ENCODE measurements around the gene UBR2. TPM values are rescaled to one million over a fixed set of nuclear protein-coding genes. Genes with fewer than 3 reads are reported as not detected.

The UBR2 gene
- total and polyA plus RNA-seq, 2 of the 13 experiments (the other 11 are each of a cell fraction or from before 2014, with no cell fraction given), result 17.6 to 29.3 TPM

DNA sequence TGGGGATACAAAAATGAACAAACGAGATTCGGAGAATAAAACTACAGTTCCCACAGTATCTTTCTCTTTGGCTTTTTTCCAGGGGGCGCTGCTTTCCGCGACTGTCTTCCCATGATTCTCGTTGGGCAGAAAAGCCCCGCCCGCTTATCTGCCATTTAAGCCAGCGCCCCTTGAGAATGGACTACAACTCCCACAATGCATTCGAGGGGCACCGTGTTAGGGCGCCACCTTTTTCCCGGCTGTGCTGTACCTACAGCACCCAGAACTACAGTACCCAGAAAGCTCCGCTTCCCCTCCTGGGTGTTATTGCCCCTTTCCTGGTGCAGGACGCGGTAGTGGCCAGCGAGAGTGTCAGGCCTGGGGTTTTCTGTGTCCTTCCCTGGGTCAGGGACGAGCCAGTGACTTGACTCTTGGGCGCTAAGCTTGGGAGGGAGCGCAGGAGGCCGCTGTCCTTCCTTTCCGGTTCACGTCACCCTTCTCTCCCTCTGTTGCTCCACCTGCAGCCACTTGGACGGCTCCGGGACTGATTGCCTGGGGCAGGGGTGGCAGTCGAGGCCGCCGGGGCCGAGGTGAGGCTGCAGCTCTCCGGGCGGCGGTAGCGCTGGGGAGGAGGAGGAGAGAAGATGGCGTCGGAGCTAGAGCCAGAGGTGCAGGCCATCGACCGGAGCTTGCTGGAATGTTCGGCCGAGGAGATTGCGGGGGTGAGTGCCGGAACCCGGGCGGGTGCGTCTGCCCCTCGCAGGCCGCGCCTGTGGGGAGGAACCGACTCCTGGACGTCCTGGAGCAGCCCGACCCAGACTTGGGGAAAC is at the start of gene UBR2 (continued):
- TF ChIP-seq CENPX (CRISPR knock-in tag; IDR thresholded peaks at IDR 0.05) (no peak), NR2F1 (CRISPR knock-in tag; IDR thresholded peaks at IDR 0.05) (peak in 1 of 2 experiments; percentile 29; a peak in 1 of 4 replicates), JARID2 (CRISPR knock-in tag; IDR thresholded peaks at IDR 0.05; ENCODE audit: insufficient replicate concordance) (peak; percentile 79), ZNF629 (CRISPR knock-in tag; conservative IDR thresholded peaks at IDR 0.05) (no peak), MAFF (IDR thresholded peaks at IDR 0.05; ENCODE audit: low read depth, low read length) (no peak; the same call in 1 of the 2 replicates), HNRNPLL (IDR thresholded peaks at IDR 0.05; ENCODE audit: low read depth, low read length, poor library complexity, severe bottlenecking) (peak; percentile 81), EEA1 (CRISPR knock-in tag; IDR thresholded peaks at IDR 0.05; ENCODE audit: borderline replicate concordance) (0 out of 2 replicates have a peak, but pooled peaks have one; percentile 81), ZNF432 (CRISPR knock-in tag; IDR thresholded peaks at IDR 0.05; ENCODE audit: borderline replicate concordance) (no peak), ZBTB3 (CRISPR knock-in tag; IDR thresholded peaks at IDR 0.05; ENCODE audit: borderline replicate concordance, low read depth) (peak; percentile 74; the same call in 1 of the 2 replicates), SMAD9 (CRISPR knock-in tag; IDR thresholded peaks at IDR 0.05) (peak; percentile 67; the same call in 1 of the 2 replicates), SKI (IDR thresholded peaks at IDR 0.05; ENCODE audit: partially characterized antibody) (no peak)
- TF ChIP-seq, protein P1, sequence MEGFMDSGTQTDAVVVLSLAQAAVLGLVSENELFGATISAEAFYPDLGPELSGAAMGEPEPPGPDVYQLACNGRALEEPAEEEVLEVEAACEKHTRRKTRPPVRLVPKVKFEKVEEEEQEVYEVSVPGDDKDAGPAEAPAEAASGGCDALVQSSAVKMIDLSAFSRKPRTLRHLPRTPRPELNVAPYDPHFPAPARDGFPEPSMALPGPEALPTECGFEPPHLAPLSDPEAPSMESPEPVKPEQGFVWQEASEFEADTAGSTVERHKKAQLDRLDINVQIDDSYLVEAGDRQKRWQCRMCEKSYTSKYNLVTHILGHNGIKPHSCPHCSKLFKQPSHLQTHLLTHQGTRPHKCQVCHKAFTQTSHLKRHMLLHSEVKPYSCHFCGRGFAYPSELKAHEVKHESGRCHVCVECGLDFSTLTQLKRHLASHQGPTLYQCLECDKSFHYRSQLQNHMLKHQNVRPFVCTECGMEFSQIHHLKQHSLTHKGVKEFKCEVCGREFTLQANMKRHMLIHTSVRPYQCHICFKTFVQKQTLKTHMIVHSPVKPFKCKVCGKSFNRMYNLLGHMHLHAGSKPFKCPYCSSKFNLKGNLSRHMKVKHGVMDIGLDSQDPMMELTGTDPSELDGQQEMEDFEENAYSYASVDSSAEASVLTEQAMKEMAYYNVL (CRISPR knock-in tag; IDR thresholded peaks at IDR 0.05; ENCODE audit: borderline replicate concordance), result peak; percentile 88
- TF ChIP-seq, protein P2, sequence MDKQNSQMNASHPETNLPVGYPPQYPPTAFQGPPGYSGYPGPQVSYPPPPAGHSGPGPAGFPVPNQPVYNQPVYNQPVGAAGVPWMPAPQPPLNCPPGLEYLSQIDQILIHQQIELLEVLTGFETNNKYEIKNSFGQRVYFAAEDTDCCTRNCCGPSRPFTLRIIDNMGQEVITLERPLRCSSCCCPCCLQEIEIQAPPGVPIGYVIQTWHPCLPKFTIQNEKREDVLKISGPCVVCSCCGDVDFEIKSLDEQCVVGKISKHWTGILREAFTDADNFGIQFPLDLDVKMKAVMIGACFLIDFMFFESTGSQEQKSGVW (CRISPR knock-in tag; IDR thresholded peaks at IDR 0.05; ENCODE audit: borderline replicate concordance), result no peak
- TF ChIP-seq, protein P3, sequence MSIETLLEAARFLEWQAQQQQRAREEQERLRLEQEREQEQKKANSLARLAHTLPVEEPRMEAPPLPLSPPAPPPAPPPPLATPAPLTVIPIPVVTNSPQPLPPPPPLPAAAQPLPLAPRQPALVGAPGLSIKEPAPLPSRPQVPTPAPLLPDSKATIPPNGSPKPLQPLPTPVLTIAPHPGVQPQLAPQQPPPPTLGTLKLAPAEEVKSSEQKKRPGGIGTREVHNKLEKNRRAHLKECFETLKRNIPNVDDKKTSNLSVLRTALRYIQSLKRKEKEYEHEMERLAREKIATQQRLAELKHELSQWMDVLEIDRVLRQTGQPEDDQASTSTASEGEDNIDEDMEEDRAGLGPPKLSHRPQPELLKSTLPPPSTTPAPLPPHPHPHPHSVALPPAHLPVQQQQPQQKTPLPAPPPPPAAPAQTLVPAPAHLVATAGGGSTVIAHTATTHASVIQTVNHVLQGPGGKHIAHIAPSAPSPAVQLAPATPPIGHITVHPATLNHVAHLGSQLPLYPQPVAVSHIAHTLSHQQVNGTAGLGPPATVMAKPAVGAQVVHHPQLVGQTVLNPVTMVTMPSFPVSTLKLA (IDR thresholded peaks at IDR 0.05), result no peak
- TF ChIP-seq, protein P4, sequence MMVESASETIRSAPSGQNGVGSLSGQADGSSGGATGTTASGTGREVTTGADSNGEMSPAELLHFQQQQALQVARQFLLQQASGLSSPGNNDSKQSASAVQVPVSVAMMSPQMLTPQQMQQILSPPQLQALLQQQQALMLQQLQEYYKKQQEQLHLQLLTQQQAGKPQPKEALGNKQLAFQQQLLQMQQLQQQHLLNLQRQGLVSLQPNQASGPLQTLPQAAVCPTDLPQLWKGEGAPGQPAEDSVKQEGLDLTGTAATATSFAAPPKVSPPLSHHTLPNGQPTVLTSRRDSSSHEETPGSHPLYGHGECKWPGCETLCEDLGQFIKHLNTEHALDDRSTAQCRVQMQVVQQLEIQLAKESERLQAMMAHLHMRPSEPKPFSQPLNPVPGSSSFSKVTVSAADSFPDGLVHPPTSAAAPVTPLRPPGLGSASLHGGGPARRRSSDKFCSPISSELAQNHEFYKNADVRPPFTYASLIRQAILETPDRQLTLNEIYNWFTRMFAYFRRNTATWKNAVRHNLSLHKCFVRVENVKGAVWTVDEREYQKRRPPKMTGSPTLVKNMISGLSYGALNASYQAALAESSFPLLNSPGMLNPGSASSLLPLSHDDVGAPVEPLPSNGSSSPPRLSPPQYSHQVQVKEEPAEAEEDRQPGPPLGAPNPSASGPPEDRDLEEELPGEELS (CRISPR knock-in tag; IDR thresholded peaks at IDR 0.05), result peak; percentile 19; the same call in 1 of the 2 replicates
- TF ChIP-seq, protein P5, sequence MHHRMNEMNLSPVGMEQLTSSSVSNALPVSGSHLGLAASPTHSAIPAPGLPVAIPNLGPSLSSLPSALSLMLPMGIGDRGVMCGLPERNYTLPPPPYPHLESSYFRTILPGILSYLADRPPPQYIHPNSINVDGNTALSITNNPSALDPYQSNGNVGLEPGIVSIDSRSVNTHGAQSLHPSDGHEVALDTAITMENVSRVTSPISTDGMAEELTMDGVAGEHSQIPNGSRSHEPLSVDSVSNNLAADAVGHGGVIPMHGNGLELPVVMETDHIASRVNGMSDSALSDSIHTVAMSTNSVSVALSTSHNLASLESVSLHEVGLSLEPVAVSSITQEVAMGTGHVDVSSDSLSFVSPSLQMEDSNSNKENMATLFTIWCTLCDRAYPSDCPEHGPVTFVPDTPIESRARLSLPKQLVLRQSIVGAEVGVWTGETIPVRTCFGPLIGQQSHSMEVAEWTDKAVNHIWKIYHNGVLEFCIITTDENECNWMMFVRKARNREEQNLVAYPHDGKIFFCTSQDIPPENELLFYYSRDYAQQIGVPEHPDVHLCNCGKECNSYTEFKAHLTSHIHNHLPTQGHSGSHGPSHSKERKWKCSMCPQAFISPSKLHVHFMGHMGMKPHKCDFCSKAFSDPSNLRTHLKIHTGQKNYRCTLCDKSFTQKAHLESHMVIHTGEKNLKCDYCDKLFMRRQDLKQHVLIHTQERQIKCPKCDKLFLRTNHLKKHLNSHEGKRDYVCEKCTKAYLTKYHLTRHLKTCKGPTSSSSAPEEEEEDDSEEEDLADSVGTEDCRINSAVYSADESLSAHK (CRISPR knock-in tag; IDR thresholded peaks at IDR 0.05; ENCODE audit: borderline replicate concordance), result no peak
